HL-60 (cell line): ENCODE data around the gene PTRHD1.
"Not testable (repeated sequence)": the region's sequence is repeated elsewhere in the genome, so short reads cannot be mapped to it uniquely, and the experiment has no call there.

Experiments used
- DNase-seq, 2 experiments: peaks; one replicate each; pipeline ENCODE4 v3.0.0-alpha.2; 2010 to 2020; ENCODE audit warnings: low read depth in 1 of 2, low spot score in 1 of 2
- H3K27ac ChIP-seq: fragments of 250-450 bp; sonication (Bioruptor Pico); replicated peaks from 2 replicates; pipeline ENCODE4 v1.5.1; 2020; ENCODE audit warnings: mild to moderate bottlenecking, moderate library complexity
- H3K27me3 ChIP-seq: fragments of 250-450 bp; sonication (Bioruptor Pico); 2 replicates; pipeline ENCODE4 v1.5.1; 2021; ENCODE audit warnings: mild to moderate bottlenecking, moderate library complexity; ENCODE audit not compliant: insufficient read depth, poor library complexity, severe bottlenecking
- H3K4me3 ChIP-seq: replicated peaks from 2 replicates; pipeline ENCODE4 v1.5.1; 2011; ENCODE audit warnings: mild to moderate bottlenecking, control low read depth, low read length; ENCODE audit not compliant: insufficient read depth
- GABPA ChIP-seq: IDR thresholded peaks from 2 replicates; pipeline ENCODE4 v1.6.1; 2012; ENCODE audit warnings: low read depth
- POLR2AphosphoS5 ChIP-seq: IDR thresholded peaks from 2 replicates; pipeline ENCODE4 v1.6.1; 2012; ENCODE audit warnings: low read depth
- SPI1 ChIP-seq: IDR thresholded peaks from 2 replicates; pipeline ENCODE4 v1.6.1; 2012; ENCODE audit warnings: low read depth, mild to moderate bottlenecking, borderline replicate concordance
- TF ChIP-seq, protein P1 (sequence below): IDR thresholded peaks from one replicate; pipeline ENCODE4 v1.5.1; 2011; ENCODE audit warnings: low read length, control low read depth, inconsistent platforms; ENCODE audit not compliant: insufficient read depth
- TF ChIP-seq, protein P2 (sequence below): IDR thresholded peaks from 2 replicates; pipeline ENCODE4 v1.6.1; 2012; ENCODE audit warnings: low read depth; ENCODE audit not compliant: insufficient replicate concordance

Gene PTRHD1

DNA sequence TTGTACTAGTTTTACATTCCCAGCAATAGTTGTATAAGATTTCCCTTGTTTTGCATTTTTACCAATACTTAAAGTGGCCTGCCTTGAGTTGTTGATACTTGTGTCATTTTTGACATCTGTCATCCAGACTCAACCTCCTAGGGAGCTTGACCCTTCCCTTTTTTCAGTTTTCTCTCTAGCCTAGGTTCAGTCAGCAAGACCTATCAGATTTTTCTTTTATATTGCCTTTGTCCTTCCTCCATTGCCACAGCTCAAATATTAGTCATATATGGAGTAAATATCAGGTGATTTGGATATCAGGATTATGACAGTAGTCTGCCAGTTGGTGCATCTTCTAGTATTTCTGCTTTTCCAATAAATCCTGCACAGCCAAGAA lies 13.5 kb upstream of the PTRHD1 start:
- DNase-seq = no peak
- TF ChIP-seq SPI1 = no peak
- TF ChIP-seq, protein P1, sequence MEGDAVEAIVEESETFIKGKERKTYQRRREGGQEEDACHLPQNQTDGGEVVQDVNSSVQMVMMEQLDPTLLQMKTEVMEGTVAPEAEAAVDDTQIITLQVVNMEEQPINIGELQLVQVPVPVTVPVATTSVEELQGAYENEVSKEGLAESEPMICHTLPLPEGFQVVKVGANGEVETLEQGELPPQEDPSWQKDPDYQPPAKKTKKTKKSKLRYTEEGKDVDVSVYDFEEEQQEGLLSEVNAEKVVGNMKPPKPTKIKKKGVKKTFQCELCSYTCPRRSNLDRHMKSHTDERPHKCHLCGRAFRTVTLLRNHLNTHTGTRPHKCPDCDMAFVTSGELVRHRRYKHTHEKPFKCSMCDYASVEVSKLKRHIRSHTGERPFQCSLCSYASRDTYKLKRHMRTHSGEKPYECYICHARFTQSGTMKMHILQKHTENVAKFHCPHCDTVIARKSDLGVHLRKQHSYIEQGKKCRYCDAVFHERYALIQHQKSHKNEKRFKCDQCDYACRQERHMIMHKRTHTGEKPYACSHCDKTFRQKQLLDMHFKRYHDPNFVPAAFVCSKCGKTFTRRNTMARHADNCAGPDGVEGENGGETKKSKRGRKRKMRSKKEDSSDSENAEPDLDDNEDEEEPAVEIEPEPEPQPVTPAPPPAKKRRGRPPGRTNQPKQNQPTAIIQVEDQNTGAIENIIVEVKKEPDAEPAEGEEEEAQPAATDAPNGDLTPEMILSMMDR = no peak
- TF ChIP-seq, protein P2, sequence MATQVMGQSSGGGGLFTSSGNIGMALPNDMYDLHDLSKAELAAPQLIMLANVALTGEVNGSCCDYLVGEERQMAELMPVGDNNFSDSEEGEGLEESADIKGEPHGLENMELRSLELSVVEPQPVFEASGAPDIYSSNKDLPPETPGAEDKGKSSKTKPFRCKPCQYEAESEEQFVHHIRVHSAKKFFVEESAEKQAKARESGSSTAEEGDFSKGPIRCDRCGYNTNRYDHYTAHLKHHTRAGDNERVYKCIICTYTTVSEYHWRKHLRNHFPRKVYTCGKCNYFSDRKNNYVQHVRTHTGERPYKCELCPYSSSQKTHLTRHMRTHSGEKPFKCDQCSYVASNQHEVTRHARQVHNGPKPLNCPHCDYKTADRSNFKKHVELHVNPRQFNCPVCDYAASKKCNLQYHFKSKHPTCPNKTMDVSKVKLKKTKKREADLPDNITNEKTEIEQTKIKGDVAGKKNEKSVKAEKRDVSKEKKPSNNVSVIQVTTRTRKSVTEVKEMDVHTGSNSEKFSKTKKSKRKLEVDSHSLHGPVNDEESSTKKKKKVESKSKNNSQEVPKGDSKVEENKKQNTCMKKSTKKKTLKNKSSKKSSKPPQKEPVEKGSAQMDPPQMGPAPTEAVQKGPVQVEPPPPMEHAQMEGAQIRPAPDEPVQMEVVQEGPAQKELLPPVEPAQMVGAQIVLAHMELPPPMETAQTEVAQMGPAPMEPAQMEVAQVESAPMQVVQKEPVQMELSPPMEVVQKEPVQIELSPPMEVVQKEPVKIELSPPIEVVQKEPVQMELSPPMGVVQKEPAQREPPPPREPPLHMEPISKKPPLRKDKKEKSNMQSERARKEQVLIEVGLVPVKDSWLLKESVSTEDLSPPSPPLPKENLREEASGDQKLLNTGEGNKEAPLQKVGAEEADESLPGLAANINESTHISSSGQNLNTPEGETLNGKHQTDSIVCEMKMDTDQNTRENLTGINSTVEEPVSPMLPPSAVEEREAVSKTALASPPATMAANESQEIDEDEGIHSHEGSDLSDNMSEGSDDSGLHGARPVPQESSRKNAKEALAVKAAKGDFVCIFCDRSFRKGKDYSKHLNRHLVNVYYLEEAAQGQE = no peak
- no peak for TF ChIP-seq GABPA
- no peak for TF ChIP-seq POLR2AphosphoS5
- no peak overlapping the region for H3K4me3 ChIP-seq
- H3K27me3 ChIP-seq = no peaks in the 10 kb centered on the region
- H3K27ac ChIP-seq = no peak overlapping the region

GRCh38 chr2:24805811-24806660 lies 12.8 kb upstream of the PTRHD1 start:
- not testable (repeated sequence) for H3K4me3 ChIP-seq, H3K27me3 ChIP-seq, H3K27ac ChIP-seq, DNase-seq

- not testable (repeated sequence) for H3K27me3 ChIP-seq, H3K27ac ChIP-seq, H3K4me3 ChIP-seq, DNase-seq
These were observed 7.3 kb upstream of the PTRHD1 start for GRCh38 chr2:24800487-24800886.

- TF ChIP-seq, protein P1 = no peak
- TF ChIP-seq SPI1 = no peak
- no peak overlapping the region for H3K27ac ChIP-seq
- no peak overlapping the region for H3K4me3 ChIP-seq
- no peak for DNase-seq
- H3K27me3 ChIP-seq = no peaks in the 10 kb centered on the region
These were observed 4.5 kb upstream of the PTRHD1 start for GRCh38 chr2:24797644-24798043.

DNA sequence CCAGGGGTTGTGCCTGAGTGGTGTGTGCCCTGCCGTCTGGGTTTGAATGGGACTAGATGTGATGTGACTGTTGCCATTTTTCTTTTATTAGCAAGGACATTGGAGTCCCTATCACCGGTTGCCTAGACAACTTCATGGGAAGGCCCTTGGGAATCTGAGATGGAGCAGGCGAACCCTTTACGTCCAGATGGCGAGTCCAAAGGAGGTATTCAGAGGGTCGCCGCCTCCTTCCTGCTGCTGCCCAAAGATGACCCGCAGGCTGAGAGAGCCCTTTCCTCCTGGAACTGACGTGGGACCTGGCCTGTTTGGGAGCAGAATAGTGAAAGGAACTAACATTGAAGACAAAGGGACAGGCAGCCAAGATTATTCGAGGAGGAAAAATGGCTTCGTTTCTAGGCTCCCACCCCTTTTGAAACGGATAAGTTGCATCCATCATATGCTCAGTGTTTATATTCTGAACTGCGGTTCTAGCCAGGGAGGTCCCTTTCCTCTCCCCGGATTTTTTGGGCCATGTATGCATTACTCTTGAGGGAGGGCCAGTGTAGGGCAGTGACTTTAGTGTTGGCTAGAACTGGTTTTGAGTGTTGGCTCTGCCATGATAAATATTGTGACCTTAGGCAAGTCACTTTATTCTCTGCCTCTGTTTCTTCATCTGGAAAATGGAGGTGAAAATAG lies 707 bp upstream of the PTRHD1 start:
- DNase-seq = peak in 1 of 2 experiments; percentile 7

More for the DNA sequence above, 707 bp upstream of the PTRHD1 start:
- Histone ChIP-seq H3K27ac (peak overlapping the region; percentile 100), H3K27me3 (no peaks in the 10 kb centered on the region), H3K4me3 (peak overlapping the region; percentile 86)
- TF ChIP-seq SPI1 (no peak), GABPA (no peak), POLR2AphosphoS5 (no peak)
- TF ChIP-seq, protein P2 = no peak
- TF ChIP-seq, protein P1 = no peak
